GM23338 (cell line): ENCODE measurements around the gene DDX23.

ENCODE experiments used
- CREB1 ChIP-seq: fragments of 250-450 bp; sonication (Bioruptor Pico); IDR thresholded peaks from 2 replicates; pipeline ENCODE4 v1.5.0; 2020; ENCODE audit warnings: low read depth, mild to moderate bottlenecking, moderate library complexity
- EZH2 ChIP-seq: fragments of 200-600 bp; sonication (generic); IDR thresholded peaks from one replicate; pipeline ENCODE4 v1.8.0; 2017; ENCODE audit warnings: antibody characterized with exemption, mild to moderate bottlenecking, low read depth; ENCODE audit not compliant: unreplicated experiment
- EZH2phosphoT487 ChIP-seq: fragments of 200-600 bp; sonication (generic); IDR thresholded peaks from one replicate; pipeline ENCODE4 v1.8.1; 2018; ENCODE audit warnings: antibody characterized with exemption; ENCODE audit not compliant: unreplicated experiment
- JUNB ChIP-seq: IDR thresholded peaks from one replicate; pipeline ENCODE4 v1.6.1; 2016; ENCODE audit warnings: antibody characterized with exemption; ENCODE audit not compliant: unreplicated experiment
- POLR2AphosphoS5 ChIP-seq: IDR thresholded peaks from 2 replicates; pipeline ENCODE4 v1.6.1; 2016; ENCODE audit warnings: antibody characterized with exemption, low read depth
- ZNF114 ChIP-seq: fragments of 250-450 bp; sonication (Bioruptor Pico); IDR thresholded peaks from 2 replicates; pipeline ENCODE4 v1.5.0; 2020; ENCODE audit warnings: mild to moderate bottlenecking, moderate library complexity
- ZNF331 ChIP-seq: fragments of 250-450 bp; sonication (Bioruptor Pico); IDR thresholded peaks from 2 replicates; pipeline ENCODE4 v1.5.0; 2020; ENCODE audit warnings: low read depth, mild to moderate bottlenecking, moderate library complexity
- TF ChIP-seq, protein P1 (sequence below), 2 experiments: fragments of 200-600 bp in 1 of 2; sonication (generic) in 1 of 2; conservative IDR thresholded peaks; 2 replicates each; pipeline versions ENCODE4 v1.5.1 to v1.6.1; 2016 to 2017; ENCODE audit warnings: antibody characterized with exemption in 2 of 2, low read depth in 2 of 2, mild to moderate bottlenecking in 2 of 2, moderate library complexity in 1 of 2
- TF ChIP-seq, protein P2 (sequence below): IDR thresholded peaks from one replicate; pipeline ENCODE4 v1.6.1; 2018; ENCODE audit warnings: antibody characterized with exemption; ENCODE audit not compliant: unreplicated experiment
- TF ChIP-seq, protein P3 (sequence below): IDR thresholded peaks from 2 replicates; pipeline ENCODE4 v1.6.1; 2016; ENCODE audit warnings: antibody characterized with exemption
- TF ChIP-seq, protein P4 (sequence below): fragments of 250-450 bp; sonication (Bioruptor Pico); IDR thresholded peaks from 2 replicates; pipeline ENCODE4 v1.5.0; 2020; ENCODE audit warnings: mild to moderate bottlenecking, moderate library complexity

DNA sequence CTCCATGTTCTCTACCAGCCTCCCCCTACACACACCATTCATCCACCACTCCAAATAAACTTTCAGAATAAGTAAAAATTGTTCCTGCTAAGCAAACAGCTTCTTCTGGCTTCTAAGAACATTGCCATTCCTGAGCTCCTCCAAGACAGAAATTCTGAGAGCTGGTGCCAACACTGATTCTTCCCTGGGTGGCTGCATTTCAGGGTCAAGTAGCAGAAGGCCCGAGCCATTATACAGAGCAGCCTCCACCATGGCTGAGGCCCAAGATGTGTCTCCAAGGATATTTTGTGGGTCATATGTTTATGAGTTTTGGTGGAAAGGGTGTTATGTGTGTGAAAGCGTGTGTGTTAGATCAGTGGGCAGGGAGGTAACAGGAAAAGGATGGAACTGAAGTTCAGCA lies 17.2 kb upstream of the DDX23 start:
- TF ChIP-seq EZH2 (no peak), POLR2AphosphoS5 (no peak), EZH2phosphoT487 (no peak), JUNB (no peak), ZNF331 (CRISPR knock-in tag) (no peak), CREB1 (CRISPR knock-in tag) (no peak), ZNF114 (CRISPR knock-in tag) (no peak)
- TF ChIP-seq, protein P1, sequence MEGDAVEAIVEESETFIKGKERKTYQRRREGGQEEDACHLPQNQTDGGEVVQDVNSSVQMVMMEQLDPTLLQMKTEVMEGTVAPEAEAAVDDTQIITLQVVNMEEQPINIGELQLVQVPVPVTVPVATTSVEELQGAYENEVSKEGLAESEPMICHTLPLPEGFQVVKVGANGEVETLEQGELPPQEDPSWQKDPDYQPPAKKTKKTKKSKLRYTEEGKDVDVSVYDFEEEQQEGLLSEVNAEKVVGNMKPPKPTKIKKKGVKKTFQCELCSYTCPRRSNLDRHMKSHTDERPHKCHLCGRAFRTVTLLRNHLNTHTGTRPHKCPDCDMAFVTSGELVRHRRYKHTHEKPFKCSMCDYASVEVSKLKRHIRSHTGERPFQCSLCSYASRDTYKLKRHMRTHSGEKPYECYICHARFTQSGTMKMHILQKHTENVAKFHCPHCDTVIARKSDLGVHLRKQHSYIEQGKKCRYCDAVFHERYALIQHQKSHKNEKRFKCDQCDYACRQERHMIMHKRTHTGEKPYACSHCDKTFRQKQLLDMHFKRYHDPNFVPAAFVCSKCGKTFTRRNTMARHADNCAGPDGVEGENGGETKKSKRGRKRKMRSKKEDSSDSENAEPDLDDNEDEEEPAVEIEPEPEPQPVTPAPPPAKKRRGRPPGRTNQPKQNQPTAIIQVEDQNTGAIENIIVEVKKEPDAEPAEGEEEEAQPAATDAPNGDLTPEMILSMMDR (conservative IDR thresholded peaks at IDR 0.05; ENCODE audit: low read depth in 2 of 2): no peak
- TF ChIP-seq, protein P2, sequence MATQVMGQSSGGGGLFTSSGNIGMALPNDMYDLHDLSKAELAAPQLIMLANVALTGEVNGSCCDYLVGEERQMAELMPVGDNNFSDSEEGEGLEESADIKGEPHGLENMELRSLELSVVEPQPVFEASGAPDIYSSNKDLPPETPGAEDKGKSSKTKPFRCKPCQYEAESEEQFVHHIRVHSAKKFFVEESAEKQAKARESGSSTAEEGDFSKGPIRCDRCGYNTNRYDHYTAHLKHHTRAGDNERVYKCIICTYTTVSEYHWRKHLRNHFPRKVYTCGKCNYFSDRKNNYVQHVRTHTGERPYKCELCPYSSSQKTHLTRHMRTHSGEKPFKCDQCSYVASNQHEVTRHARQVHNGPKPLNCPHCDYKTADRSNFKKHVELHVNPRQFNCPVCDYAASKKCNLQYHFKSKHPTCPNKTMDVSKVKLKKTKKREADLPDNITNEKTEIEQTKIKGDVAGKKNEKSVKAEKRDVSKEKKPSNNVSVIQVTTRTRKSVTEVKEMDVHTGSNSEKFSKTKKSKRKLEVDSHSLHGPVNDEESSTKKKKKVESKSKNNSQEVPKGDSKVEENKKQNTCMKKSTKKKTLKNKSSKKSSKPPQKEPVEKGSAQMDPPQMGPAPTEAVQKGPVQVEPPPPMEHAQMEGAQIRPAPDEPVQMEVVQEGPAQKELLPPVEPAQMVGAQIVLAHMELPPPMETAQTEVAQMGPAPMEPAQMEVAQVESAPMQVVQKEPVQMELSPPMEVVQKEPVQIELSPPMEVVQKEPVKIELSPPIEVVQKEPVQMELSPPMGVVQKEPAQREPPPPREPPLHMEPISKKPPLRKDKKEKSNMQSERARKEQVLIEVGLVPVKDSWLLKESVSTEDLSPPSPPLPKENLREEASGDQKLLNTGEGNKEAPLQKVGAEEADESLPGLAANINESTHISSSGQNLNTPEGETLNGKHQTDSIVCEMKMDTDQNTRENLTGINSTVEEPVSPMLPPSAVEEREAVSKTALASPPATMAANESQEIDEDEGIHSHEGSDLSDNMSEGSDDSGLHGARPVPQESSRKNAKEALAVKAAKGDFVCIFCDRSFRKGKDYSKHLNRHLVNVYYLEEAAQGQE: no peak
- TF ChIP-seq, protein P3, sequence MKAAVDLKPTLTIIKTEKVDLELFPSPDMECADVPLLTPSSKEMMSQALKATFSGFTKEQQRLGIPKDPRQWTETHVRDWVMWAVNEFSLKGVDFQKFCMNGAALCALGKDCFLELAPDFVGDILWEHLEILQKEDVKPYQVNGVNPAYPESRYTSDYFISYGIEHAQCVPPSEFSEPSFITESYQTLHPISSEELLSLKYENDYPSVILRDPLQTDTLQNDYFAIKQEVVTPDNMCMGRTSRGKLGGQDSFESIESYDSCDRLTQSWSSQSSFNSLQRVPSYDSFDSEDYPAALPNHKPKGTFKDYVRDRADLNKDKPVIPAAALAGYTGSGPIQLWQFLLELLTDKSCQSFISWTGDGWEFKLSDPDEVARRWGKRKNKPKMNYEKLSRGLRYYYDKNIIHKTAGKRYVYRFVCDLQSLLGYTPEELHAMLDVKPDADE: no peak
- TF ChIP-seq, protein P4, sequence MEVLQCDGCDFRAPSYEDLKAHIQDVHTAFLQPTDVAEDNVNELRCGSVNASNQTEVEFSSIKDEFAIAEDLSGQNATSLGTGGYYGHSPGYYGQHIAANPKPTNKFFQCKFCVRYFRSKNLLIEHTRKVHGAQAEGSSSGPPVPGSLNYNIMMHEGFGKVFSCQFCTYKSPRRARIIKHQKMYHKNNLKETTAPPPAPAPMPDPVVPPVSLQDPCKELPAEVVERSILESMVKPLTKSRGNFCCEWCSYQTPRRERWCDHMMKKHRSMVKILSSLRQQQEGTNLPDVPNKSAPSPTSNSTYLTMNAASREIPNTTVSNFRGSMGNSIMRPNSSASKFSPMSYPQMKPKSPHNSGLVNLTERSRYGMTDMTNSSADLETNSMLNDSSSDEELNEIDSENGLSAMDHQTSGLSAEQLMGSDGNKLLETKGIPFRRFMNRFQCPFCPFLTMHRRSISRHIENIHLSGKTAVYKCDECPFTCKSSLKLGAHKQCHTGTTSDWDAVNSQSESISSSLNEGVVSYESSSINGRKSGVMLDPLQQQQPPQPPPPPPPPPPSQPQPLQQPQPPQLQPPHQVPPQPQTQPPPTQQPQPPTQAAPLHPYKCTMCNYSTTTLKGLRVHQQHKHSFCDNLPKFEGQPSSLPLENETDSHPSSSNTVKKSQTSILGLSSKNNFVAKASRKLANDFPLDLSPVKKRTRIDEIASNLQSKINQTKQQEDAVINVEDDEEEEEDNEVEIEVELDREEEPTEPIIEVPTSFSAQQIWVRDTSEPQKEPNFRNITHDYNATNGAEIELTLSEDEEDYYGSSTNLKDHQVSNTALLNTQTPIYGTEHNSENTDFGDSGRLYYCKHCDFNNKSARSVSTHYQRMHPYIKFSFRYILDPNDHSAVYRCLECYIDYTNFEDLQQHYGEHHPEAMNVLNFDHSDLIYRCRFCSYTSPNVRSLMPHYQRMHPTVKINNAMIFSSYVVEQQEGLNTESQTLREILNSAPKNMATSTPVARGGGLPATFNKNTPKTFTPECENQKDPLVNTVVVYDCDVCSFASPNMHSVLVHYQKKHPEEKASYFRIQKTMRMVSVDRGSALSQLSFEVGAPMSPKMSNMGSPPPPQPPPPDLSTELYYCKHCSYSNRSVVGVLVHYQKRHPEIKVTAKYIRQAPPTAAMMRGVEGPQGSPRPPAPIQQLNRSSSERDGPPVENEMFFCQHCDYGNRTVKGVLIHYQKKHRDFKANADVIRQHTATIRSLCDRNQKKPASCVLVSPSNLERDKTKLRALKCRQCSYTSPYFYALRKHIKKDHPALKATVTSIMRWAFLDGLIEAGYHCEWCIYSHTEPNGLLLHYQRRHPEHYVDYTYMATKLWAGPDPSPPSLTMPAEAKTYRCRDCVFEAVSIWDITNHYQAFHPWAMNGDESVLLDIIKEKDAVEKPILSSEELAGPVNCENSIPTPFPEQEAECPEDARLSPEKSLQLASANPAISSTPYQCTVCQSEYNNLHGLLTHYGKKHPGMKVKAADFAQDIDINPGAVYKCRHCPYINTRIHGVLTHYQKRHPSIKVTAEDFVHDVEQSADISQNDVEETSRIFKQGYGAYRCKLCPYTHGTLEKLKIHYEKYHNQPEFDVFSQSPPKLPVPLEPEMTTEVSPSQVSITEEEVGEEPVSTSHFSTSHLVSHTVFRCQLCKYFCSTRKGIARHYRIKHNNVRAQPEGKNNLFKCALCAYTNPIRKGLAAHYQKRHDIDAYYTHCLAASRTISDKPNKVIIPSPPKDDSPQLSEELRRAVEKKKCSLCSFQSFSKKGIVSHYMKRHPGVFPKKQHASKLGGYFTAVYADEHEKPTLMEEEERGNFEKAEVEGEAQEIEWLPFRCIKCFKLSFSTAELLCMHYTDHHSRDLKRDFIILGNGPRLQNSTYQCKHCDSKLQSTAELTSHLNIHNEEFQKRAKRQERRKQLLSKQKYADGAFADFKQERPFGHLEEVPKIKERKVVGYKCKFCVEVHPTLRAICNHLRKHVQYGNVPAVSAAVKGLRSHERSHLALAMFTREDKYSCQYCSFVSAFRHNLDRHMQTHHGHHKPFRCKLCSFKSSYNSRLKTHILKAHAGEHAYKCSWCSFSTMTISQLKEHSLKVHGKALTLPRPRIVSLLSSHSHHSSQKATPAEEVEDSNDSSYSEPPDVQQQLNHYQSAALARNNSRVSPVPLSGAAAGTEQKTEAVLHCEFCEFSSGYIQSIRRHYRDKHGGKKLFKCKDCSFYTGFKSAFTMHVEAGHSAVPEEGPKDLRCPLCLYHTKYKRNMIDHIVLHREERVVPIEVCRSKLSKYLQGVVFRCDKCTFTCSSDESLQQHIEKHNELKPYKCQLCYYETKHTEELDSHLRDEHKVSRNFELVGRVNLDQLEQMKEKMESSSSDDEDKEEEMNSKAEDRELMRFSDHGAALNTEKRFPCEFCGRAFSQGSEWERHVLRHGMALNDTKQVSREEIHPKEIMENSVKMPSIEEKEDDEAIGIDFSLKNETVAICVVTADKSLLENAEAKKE (CRISPR knock-in tag): no peak
